Endothelial cell of umbilical vein (primary cell): ENCODE data around the gene SKAP1. TPM values are rescaled to one million over a fixed set of nuclear protein-coding genes. Genes with fewer than 3 reads are reported as not detected.

Source experiments
- BruUV-seq: library from RNA; stranded (reverse); fragments of 400-500 nt; replicated peaks from 2 replicates; lab custom pipeline; 2021; lab: Mats Ljungman, UMichigan
- CTCF ChIA-PET: fragments of 300-600, 350-600 bp; sonication (Branson Sonifier 250); formaldehyde crosslinking; loops from one replicate; lab custom pipeline; 2021; ENCODE audit warnings: antibody characterized with exemption, inconsistent platforms; lab: Charles Lee
- POLR2A ChIA-PET: fragments of 300-600, 350-600 bp; sonication (Branson Sonifier 250); formaldehyde crosslinking; loops from one replicate; lab custom pipeline; 2021; ENCODE audit warnings: antibody characterized with exemption, inconsistent platforms; lab: Charles Lee
- DNase-seq: peaks from one replicate; pipeline ENCODE4 v3.0.0-alpha.2; 2011; ENCODE audit warnings: low read depth, low spot score
- FAIRE-seq: peaks from 2 replicates; lab custom pipeline; 2011; peaks lifted over from hg19 to GRCh38; lab: Jason Lieb, UNC
- H2AFZ ChIP-seq: 2 replicates; pipeline ENCODE4 v1.6.0; 2012; ENCODE audit warnings: low read depth, low read length, control low read depth, inconsistent platforms
- H3K27ac ChIP-seq: 2 replicates; pipeline ENCODE4 v1.5.1; 2011; ENCODE audit warnings: low read depth, mild to moderate bottlenecking, control low read depth, low read length, moderate library complexity; ENCODE audit not compliant: insufficient read depth
- H3K27me3 ChIP-seq, 2 experiments: 2 replicates each; pipeline versions ENCODE4 v1.6.0 to v1.6.1; 2011; ENCODE audit warnings: low read length in 2 of 2, mixed read lengths in 1 of 2; ENCODE audit not compliant: control insufficient read depth in 2 of 2, insufficient read depth in 2 of 2
- H3K36me3 ChIP-seq, 2 experiments: 2 replicates in 1 of 2; 3 replicates in 1 of 2; pipeline ENCODE4 v1.5.1; 2011; ENCODE audit warnings: low read length in 2 of 2, mild to moderate bottlenecking in 1 of 2, moderate library complexity in 1 of 2; ENCODE audit not compliant: control insufficient read depth in 2 of 2, insufficient read depth in 2 of 2; ENCODE audit errors: extremely low read depth in 1 of 2
- H3K4me1 ChIP-seq: 3 replicates; pipeline ENCODE4 v1.5.1; 2011; ENCODE audit warnings: mild to moderate bottlenecking, low read length; ENCODE audit not compliant: control insufficient read depth, insufficient read depth; ENCODE audit errors: extremely low read depth
- H3K4me2 ChIP-seq: 2 replicates; pipeline ENCODE4 v1.6.1; 2011; ENCODE audit warnings: low read length, control low read depth, mixed read lengths; ENCODE audit not compliant: insufficient read depth
- H3K4me3 ChIP-seq, 3 experiments: fragments of 200-600 bp in 1 of 3; sonication (generic), shearing (Covaris generic) in 1 of 3; replicated peaks in 1 of 3; 2 replicates each; pipeline ENCODE4 v1.5.1; 2011 to 2016; ENCODE audit warnings: control low read depth in 3 of 3, low read length in 3 of 3, mild to moderate bottlenecking in 2 of 3, inconsistent platforms in 1 of 3, low read depth in 1 of 3, moderate library complexity in 1 of 3; ENCODE audit not compliant: insufficient read depth in 1 of 3
- H3K79me2 ChIP-seq: 2 replicates; pipeline ENCODE4 v1.6.0; 2012; ENCODE audit warnings: low read length, inconsistent platforms; ENCODE audit not compliant: control insufficient read depth, insufficient read depth
- H3K9ac ChIP-seq: replicated peaks from 2 replicates; pipeline ENCODE3; 2011; ENCODE audit warnings: low read length, control low read depth; ENCODE audit not compliant: insufficient read depth; ENCODE audit errors: extremely low read depth
- H3K9me1 ChIP-seq: replicated peaks from 3 replicates; pipeline ENCODE4 v1.6.0; 2011; ENCODE audit warnings: mild to moderate bottlenecking, low read length; ENCODE audit not compliant: control insufficient read depth, insufficient read depth; ENCODE audit errors: extremely low read depth
- H3K9me3 ChIP-seq: replicated peaks from 2 replicates; pipeline ENCODE4 v1.5.1; 2012; ENCODE audit warnings: low read length, inconsistent platforms; ENCODE audit not compliant: control insufficient read depth, insufficient read depth
- H4K20me1 ChIP-seq: replicated peaks from 2 replicates; pipeline ENCODE3; 2011; ENCODE audit warnings: mild to moderate bottlenecking, low read length; ENCODE audit not compliant: control insufficient read depth, insufficient read depth; ENCODE audit errors: extremely low read depth
- CTCF ChIP-seq, 2 donors: IDR thresholded peaks; 1 replicate in 1 of 2; 2 replicates in 1 of 2; pipeline ENCODE4 v1.5.1; 2011; ENCODE audit warnings: low read length in 2 of 2, mild to moderate bottlenecking in 2 of 2, moderate library complexity in 2 of 2, control low read depth in 1 of 2, inconsistent platforms in 1 of 2, low read depth in 1 of 2; ENCODE audit not compliant: insufficient read depth in 1 of 2; ENCODE audit errors: extremely low read depth in 1 of 2
- dilution Hi-C: fragments of 300-500 bp; cut with MboI; formaldehyde crosslinking; loops from one replicate; pipeline ENCODE4 v1.15.0; 2019; ENCODE audit warnings: low sequenced_read_pairs; ENCODE audit not compliant: extremely low pct_ligation_motif_present
- intact Hi-C: fragments of 100-400 bp; cut with micrococcal nuclease; formaldehyde crosslinking; loops from one replicate; pipeline ENCODE4 v1.10.0; 2022
- polyA plus RNA-seq, 4 experiments: library from polyadenylated mRNA; depleted of rRNA in 3 of 4; stranded (reverse) in 3 of 4; unstranded in 1 of 4; fragments of >200 nt; gene quantifications; 2 replicates each; pipeline versions ENCODE4 v1.2.1 to v1.2.3, GENCODE V29; 2011 to 2012; ENCODE audit warnings: missing spikeins in 1 of 4
- total RNA-seq: library from RNA; stranded (reverse); gene quantifications from 2 replicates; pipeline ENCODE4 v1.2.3, GENCODE V29; 2021

SKAP1 gene
- total and polyA plus RNA-seq, 2 donors (not counting 3 experiments of a cell fraction or from before 2014, with no cell fraction given): 0.75 TPM; not detected in 1

GRCh38 chr17:48478224-48479013 lies 48.4 kb upstream of the SKAP1 start:
- FAIRE-seq (no peak), DNase-seq (no peak)
- CTCF ChIA-PET: interaction anchor here (1.2 kb wide), 1 partner anchor 25 kb away, joined by 3 read pairs; no protein-coding TSS in a partner anchor

More at GRCh38 chr17:48478224-48479013, 48.4 kb upstream of the SKAP1 start:
- Histone ChIP-seq H3K4me2 (no peak overlapping the region), H3K9ac (no peak overlapping the region), H3K4me1 (no peaks in the 10 kb centered on the region), H3K27me3 (peaks cover 5 to 25% of the 10 kb centered on the region in 2 experiments), H3K36me3 (no peaks in the 10 kb centered on the region), H3K9me1 (no peaks in the 10 kb centered on the region), H3K27ac (no peak overlapping the region), H3K4me3 (no peak overlapping the region), H2AFZ (no peak overlapping the region), H3K9me3 (no peaks in the 10 kb centered on the region), H4K20me1 (no peaks in the 10 kb centered on the region), H3K79me2 (no peaks in the 10 kb centered on the region)
- intact Hi-C loops (no loop called here), dilution Hi-C loops (no loop called here)
- BruUV-seq: no TSS peak
- no peak for TF ChIP-seq CTCF (IDR thresholded peaks at IDR 0.05; ENCODE audit: extremely low read depth in 1 of 2, insufficient read depth in 1 of 2, low read depth in 1 of 2, low read length in 2 of 2)
- POLR2A ChIA-PET: no interaction called here
